Stomach (tissue), 9 donors: ENCODE data around the gene VPS41. TPM values are rescaled to one million over a fixed set of nuclear protein-coding genes. Genes with fewer than 3 reads are reported as not detected.

ENCODE experiments used
- DNase-seq, 2 donors: peaks; one replicate each; pipeline versions ENCODE4 v3.0.0 to v3.0.0-alpha.2; 2013 to 2019
- H3K27ac ChIP-seq, 5 donors: fragments of 200-600 bp in 4 of 5; sonication (generic) in 4 of 5; one replicate each; pipeline ENCODE4 v1.5.1; 2013 to 2019; ENCODE audit warnings: mild to moderate bottlenecking in 1 of 5, moderate library complexity in 1 of 5
- H3K27me3 ChIP-seq, 3 donors: fragments of 200-600 bp; sonication (generic); one replicate each; pipeline ENCODE4 v1.5.1; 2017 to 2019; ENCODE audit warnings: mixed run types in 1 of 3
- H3K36me3 ChIP-seq, 4 donors: fragments of 200-600 bp; sonication (generic); 1 replicate in 3 of 4; 2 replicates in 1 of 4; pipeline ENCODE4 v1.5.1; 2016 to 2019
- H3K4me1 ChIP-seq, 4 donors: fragments of 200-600 bp; sonication (generic); one replicate each; pipeline ENCODE4 v1.5.1; 2016 to 2019
- H3K4me3 ChIP-seq, 4 donors: fragments of 200-600 bp; sonication (generic) in 3 of 4; one replicate each; pipeline ENCODE4 v1.5.1; 2016 to 2019; ENCODE audit warnings: mild to moderate bottlenecking in 1 of 4
- H3K9me3 ChIP-seq, 4 donors: fragments of 200-600 bp; sonication (generic); one replicate each; pipeline ENCODE4 v1.5.1; 2016 to 2019
- EP300 ChIP-seq: sonication (generic); formaldehyde crosslinking; IDR thresholded peaks from one replicate; pipeline ENCODE4 v1.6.1; 2017; ENCODE audit warnings: antibody characterized with exemption
- POLR2A ChIP-seq, 4 donors: fragments of 450-650 bp; IDR thresholded peaks; one replicate each; pipeline ENCODE4 v1.6.1; 2016; ENCODE audit warnings: antibody characterized with exemption in 4 of 4, control low read depth in 2 of 4, mild to moderate bottlenecking in 1 of 4, moderate library complexity in 1 of 4
- POLR2AphosphoS5 ChIP-seq, 3 donors: sonication (generic); formaldehyde crosslinking; IDR thresholded peaks; one replicate each; pipeline ENCODE4 v1.6.1; 2016; ENCODE audit warnings: antibody characterized with exemption in 3 of 3
- WGBS, 5 donors: extraction: QIAGEN DNeasy Blood & Tissue Kit in 3 of 5; methylation state at CpG; one replicate each; pipeline versions ENCODE4 v1.1.5 to v1.1.7; 2013 to 2018; 5-methylcytosine and 5-hydroxymethylcytosine counted together
- intact Hi-C: fragments of 100-400 bp; cut with DNase I; formaldehyde crosslinking; loops from one replicate; pipeline ENCODE4 v1.15.1; 2023; ENCODE audit warnings: low total_unique reads
- polyA plus RNA-seq, 3 donors: library from polyadenylated mRNA; stranded (reverse); fragments of 200-250 nt; gene quantifications; one replicate each; pipeline ENCODE4 v1.2.3, GENCODE V29; 2013
- total RNA-seq, 5 donors: library from RNA; depleted of rRNA; stranded (reverse); fragments of >200 nt; gene quantifications; one replicate each; pipeline versions ENCODE4 v1.1.0 to v1.2.3, GENCODE V29; 2014 to 2016
- TF ChIP-seq, protein P1 (sequence below), 7 experiments: fragments of 450-650 bp in 4 of 7; fragments of 200-600 bp in 3 of 7; sonication (generic) in 3 of 7; IDR thresholded peaks; one replicate each; pipeline ENCODE4 v1.5.1; 2016 to 2019; ENCODE audit warnings: antibody characterized with exemption in 7 of 7, control low read depth in 2 of 7, mild to moderate bottlenecking in 1 of 7
- donor health status: healthy with polysubstance abuse.
- donor health status: Bipolar disorder and iron deficiency.
- donor health status: healthy.

The VPS41 gene
- total and polyA plus RNA-seq, 8 donors, result 8.2 to 122 (median 41.4) TPM

DNA sequence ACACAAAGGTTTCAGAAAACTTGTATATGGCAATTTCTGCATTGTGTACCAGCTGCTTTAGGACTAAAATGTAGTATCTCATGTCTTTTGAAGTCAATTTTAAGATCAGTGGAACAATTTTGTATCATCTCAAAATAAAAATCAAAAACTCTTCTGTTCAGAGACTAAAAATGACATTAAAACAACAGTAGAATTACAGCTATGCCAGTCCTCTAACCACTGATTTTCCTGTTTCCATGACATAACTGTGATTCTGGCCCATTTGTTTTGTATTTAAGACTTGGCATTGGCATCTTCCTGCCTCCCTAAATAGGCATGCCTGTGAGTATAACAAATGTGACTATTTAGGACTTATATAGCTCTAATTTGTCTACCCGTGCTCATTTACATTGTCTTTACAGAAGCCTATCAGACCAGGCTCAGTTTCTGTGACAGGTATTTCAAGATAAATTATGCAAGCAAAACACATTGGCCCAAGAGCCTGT, 29.1 kb upstream of the VPS41 start:
- Histone ChIP-seq H3K4me1 (no peaks in the 10 kb centered on the region), H3K27me3 (no peaks in the 10 kb centered on the region), H3K36me3 (no peaks in the 10 kb centered on the region), H3K4me3 (no peak overlapping the region), H3K9me3 (no peaks in the 10 kb centered on the region), H3K27ac (no peak overlapping the region)
- WGBS, 5 donors, result 31 to 65% (median 48%) methylated on average over 1 of the region's 1 CpG
- intact Hi-C loops, result no loop called here
- DNase-seq, result no peak
- TF ChIP-seq POLR2AphosphoS5 (IDR thresholded peaks at IDR 0.05) (no peak), POLR2A (IDR thresholded peaks at IDR 0.05) (no peak), EP300 (no peak)
- TF ChIP-seq, protein P1, sequence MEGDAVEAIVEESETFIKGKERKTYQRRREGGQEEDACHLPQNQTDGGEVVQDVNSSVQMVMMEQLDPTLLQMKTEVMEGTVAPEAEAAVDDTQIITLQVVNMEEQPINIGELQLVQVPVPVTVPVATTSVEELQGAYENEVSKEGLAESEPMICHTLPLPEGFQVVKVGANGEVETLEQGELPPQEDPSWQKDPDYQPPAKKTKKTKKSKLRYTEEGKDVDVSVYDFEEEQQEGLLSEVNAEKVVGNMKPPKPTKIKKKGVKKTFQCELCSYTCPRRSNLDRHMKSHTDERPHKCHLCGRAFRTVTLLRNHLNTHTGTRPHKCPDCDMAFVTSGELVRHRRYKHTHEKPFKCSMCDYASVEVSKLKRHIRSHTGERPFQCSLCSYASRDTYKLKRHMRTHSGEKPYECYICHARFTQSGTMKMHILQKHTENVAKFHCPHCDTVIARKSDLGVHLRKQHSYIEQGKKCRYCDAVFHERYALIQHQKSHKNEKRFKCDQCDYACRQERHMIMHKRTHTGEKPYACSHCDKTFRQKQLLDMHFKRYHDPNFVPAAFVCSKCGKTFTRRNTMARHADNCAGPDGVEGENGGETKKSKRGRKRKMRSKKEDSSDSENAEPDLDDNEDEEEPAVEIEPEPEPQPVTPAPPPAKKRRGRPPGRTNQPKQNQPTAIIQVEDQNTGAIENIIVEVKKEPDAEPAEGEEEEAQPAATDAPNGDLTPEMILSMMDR (IDR thresholded peaks at IDR 0.05), result no peak

DNA sequence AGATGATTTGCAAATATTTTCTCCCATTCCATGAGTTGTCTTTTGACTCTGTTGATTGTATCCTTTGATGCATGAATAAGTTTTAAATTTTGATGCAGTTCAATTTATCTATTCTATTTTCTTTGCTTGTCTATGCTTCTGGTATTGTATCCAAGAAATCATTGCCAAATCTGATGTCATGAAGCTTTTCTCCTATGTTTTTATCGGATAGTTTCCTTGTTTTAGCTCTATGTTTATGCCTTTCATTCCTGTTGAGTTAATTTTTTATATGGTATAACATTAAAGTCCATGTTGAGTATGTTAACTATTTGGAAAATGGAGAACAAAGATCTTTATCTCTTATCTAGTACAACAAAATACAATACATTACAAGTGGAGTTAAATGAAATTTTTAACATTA, 27.6 kb upstream of the VPS41 start:
- Histone ChIP-seq H3K4me3 (no peak overlapping the region), H3K4me1 (peaks cover 0 to 6% (median 0%) of the 10 kb centered on the region in 4 donors), H3K36me3 (no peaks in the 10 kb centered on the region), H3K27me3 (no peaks in the 10 kb centered on the region), H3K9me3 (no peaks in the 10 kb centered on the region), H3K27ac (no peak overlapping the region)
- TF ChIP-seq, protein P1 (IDR thresholded peaks at IDR 0.05), result no peak
- TF ChIP-seq POLR2AphosphoS5 (IDR thresholded peaks at IDR 0.05) (no peak), EP300 (no peak), POLR2A (IDR thresholded peaks at IDR 0.05) (no peak)
- WGBS, 5 donors, result 65 to 88% (median 78%) methylated on average over 1 of the region's 1 CpG
- no peak for DNase-seq
- intact Hi-C loops, result no loop called here

DNA sequence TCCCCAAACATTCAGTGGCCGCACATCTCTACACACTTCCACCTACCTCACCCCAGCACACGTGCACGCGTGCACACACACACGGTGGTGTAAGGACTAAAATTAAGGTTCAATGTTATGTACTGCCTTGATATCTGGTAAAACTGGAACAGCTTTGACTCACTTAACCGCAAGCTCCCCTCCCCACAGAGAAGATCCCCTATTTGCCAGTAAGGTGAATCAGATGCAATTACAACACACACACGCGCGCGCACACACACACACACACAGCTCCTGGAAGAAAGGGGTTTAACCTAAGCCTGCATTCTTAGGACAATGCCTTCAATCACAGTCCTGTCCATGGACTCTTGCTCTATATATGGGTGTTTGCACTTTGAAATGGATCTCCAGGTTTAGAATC, 25.5 kb upstream of the VPS41 start:
- 87 to 93% (median 92%) methylated on average over 10 of the region's 10 CpGs for WGBS, 5 donors
- intact Hi-C loops, result loop anchor here (5.0 kb wide), 1 partner anchor 533 kb away; no protein-coding TSS in a partner anchor

DNA sequence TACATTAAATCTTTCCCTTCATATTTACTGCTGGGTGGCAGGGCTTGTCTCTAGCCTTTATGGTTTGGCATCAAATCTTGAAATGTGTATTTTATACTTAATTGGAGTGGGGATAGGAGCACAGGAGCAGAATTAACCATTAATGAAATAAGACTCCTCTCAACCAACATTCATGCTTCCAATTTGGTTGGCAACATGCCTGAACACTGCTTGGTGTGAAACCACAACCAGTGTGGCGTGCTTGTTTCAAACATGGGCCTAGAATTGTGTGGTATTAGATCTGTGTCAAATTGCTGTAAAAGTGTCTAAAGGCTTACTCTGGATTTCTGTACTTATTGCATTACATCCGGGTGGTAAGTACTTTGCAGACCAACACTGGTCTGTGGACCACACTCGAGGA, 25.1 kb upstream of the VPS41 start:
- TF ChIP-seq, protein P1 (IDR thresholded peaks at IDR 0.05), result no peak
- TF ChIP-seq POLR2A (IDR thresholded peaks at IDR 0.05) (no peak), POLR2AphosphoS5 (IDR thresholded peaks at IDR 0.05) (no peak), EP300 (no peak)
- no peaks in the 10 kb centered on the region for H3K9me3 ChIP-seq
- no peak overlapping the region for H3K27ac ChIP-seq
- WGBS, 5 donors, result 82 to 86% (median 85%) methylated on average over 3 of the region's 3 CpGs
- intact Hi-C loops, result loop anchor here (5.0 kb wide), 1 partner anchor 533 kb away; no protein-coding TSS in a partner anchor
- H3K27me3 ChIP-seq, result no peaks in the 10 kb centered on the region
- no peaks in the 10 kb centered on the region for H3K36me3 ChIP-seq
- peaks cover 0 to 6% (median 0%) of the 10 kb centered on the region in 4 donors for H3K4me1 ChIP-seq
- no peak for DNase-seq
- no peak overlapping the region for H3K4me3 ChIP-seq

More for the DNA sequence above, 25.5 kb upstream of the VPS41 start:
- TF ChIP-seq POLR2A (IDR thresholded peaks at IDR 0.05) (no peak), EP300 (no peak), POLR2AphosphoS5 (IDR thresholded peaks at IDR 0.05) (no peak)
- TF ChIP-seq, protein P1 (IDR thresholded peaks at IDR 0.05), result no peak
- no peak overlapping the region for H3K27ac ChIP-seq
- H3K36me3 ChIP-seq, result no peaks in the 10 kb centered on the region
- H3K9me3 ChIP-seq, result no peaks in the 10 kb centered on the region
- H3K4me3 ChIP-seq, result no peak overlapping the region
- H3K27me3 ChIP-seq, result no peaks in the 10 kb centered on the region
- peaks cover 0 to 6% (median 0%) of the 10 kb centered on the region in 4 donors for H3K4me1 ChIP-seq
- no peak for DNase-seq
